B cell (primary cell): ENCODE measurements around the gene MIAT. TPM values are rescaled to one million over a fixed set of nuclear protein-coding genes. Genes with fewer than 3 reads are reported as not detected.
A peak's percentile ranks its signal among the peaks of the same experiment; 100 is the strongest.

ENCODE experiments used
- ATAC-seq: fragments of 200-7000 bp; cut with Tn5 transposase; one replicate; pipeline ENCODE4 v1.10.0; 2021; ENCODE audit warnings: low read depth, mild to moderate bottlenecking, moderate number of reproducible peaks, moderate library complexity
- CTCF ChIA-PET: fragments of 350-600 bp; sonication (Branson Sonifier 250); formaldehyde crosslinking; loops from one replicate; lab custom pipeline; 2021; ENCODE audit warnings: antibody characterized with exemption, inconsistent platforms; lab: Charles Lee
- POLR2A ChIA-PET: fragments of 350-600 bp; sonication (Branson Sonifier 250); formaldehyde crosslinking; loops from one replicate; lab custom pipeline; 2021; ENCODE audit warnings: antibody characterized with exemption; lab: Charles Lee
- DNase-seq: peaks from one replicate; pipeline ENCODE4 v3.0.0; 2013
- H2AFZ ChIP-seq: 2 replicates; pipeline ENCODE4 v1.6.1; 2012; ENCODE audit warnings: mild to moderate bottlenecking, low read depth, low read length; ENCODE audit not compliant: insufficient read depth, poor library complexity, severe bottlenecking
- H3K27ac ChIP-seq, 2 donors: 1 replicate in 1 of 2; 2 replicates in 1 of 2; pipeline ENCODE4 v1.5.1; 2012 to 2013; ENCODE audit warnings: low read length in 2 of 2, mild to moderate bottlenecking in 2 of 2, moderate library complexity in 1 of 2
- H3K27me3 ChIP-seq, 4 experiments: fragments of 200-600 bp in 1 of 4; sonication (generic) in 1 of 4; replicated peaks in 1 of 4; 1 replicate in 2 of 4; 2 replicates in 2 of 4; pipeline versions ENCODE4 v1.6.1 to v1.7.0; 2013 to 2016; ENCODE audit warnings: low read length in 3 of 4, mild to moderate bottlenecking in 2 of 4, mixed read lengths in 1 of 4, moderate library complexity in 1 of 4; ENCODE audit not compliant: insufficient read depth in 4 of 4, control insufficient read depth in 3 of 4; ENCODE audit errors: control extremely low read depth in 1 of 4
- H3K36me3 ChIP-seq, 2 experiments: replicated peaks in 1 of 2; 1 replicate in 1 of 2; 2 replicates in 1 of 2; pipeline versions ENCODE4 v1.6.1 to v1.7.1; 2013; ENCODE audit warnings: low read length in 1 of 2; ENCODE audit not compliant: insufficient read depth in 2 of 2, control insufficient read depth in 1 of 2; ENCODE audit errors: control extremely low read depth in 1 of 2, extremely low read depth in 1 of 2
- H3K4me1 ChIP-seq, 2 donors: fragments of 200-600 bp in 1 of 2; sonication (generic) in 1 of 2; 1 replicate in 1 of 2; 2 replicates in 1 of 2; pipeline versions ENCODE4 v1.5.1 to v1.6.1; 2013 to 2017; ENCODE audit warnings: low read length in 2 of 2; ENCODE audit not compliant: control insufficient read depth in 2 of 2, insufficient read depth in 2 of 2
- H3K4me2 ChIP-seq: replicated peaks from 2 replicates; pipeline ENCODE3; 2012; ENCODE audit warnings: mild to moderate bottlenecking, low read depth, low read length; ENCODE audit not compliant: poor library complexity, severe bottlenecking
- H3K4me3 ChIP-seq, 5 experiments: fragments of 200-600 bp in 1 of 5; sonication (generic) in 1 of 5; 1 replicate in 3 of 5; 2 replicates in 2 of 5; pipeline versions ENCODE4 v1.5.1 to v1.7.0; 2011 to 2016; ENCODE audit warnings: low read length in 4 of 5, mild to moderate bottlenecking in 4 of 5, low read depth in 2 of 5, control low read depth in 1 of 5, moderate library complexity in 1 of 5; ENCODE audit not compliant: insufficient read depth in 1 of 5; ENCODE audit errors: control extremely low read depth in 1 of 5, extremely low read depth in 1 of 5
- H3K79me2 ChIP-seq: fragments of 200-600 bp; sonication (generic); one replicate; pipeline ENCODE4 v1.6.0; 2016; ENCODE audit warnings: low read length; ENCODE audit not compliant: control insufficient read depth, insufficient read depth
- H3K9ac ChIP-seq: fragments of 200-600 bp; sonication (generic); 2 replicates; pipeline ENCODE4 v1.6.1; 2017; ENCODE audit warnings: mild to moderate bottlenecking, low read length, moderate library complexity
- H3K9me3 ChIP-seq, 3 donors: one replicate each; pipeline versions ENCODE4 v1.6.1 to v1.7.1; 2013; ENCODE audit warnings: low read length in 2 of 3; ENCODE audit not compliant: control insufficient read depth in 2 of 3, insufficient read depth in 1 of 3; ENCODE audit errors: control extremely low read depth in 1 of 3
- H4K20me1 ChIP-seq: 2 replicates; pipeline ENCODE4 v1.6.0; 2012; ENCODE audit warnings: mild to moderate bottlenecking, low read length; ENCODE audit not compliant: insufficient read depth, control insufficient read depth, poor library complexity, severe bottlenecking
- H3K27ac Mint-ChIP-seq: one replicate; pipeline ENCODE4 v1.8.0; 2021; ENCODE audit warnings: mixed read lengths
- H3K27me3 Mint-ChIP-seq: one replicate; pipeline ENCODE4 v1.8.0; 2021; ENCODE audit warnings: mixed read lengths
- H3K4me1 Mint-ChIP-seq: one replicate; pipeline ENCODE4 v1.8.0; 2021; ENCODE audit warnings: mixed read lengths
- H3K4me3 Mint-ChIP-seq: one replicate; pipeline ENCODE4 v1.8.0; 2021; ENCODE audit warnings: mixed read lengths
- H3K9me3 Mint-ChIP-seq: one replicate; pipeline ENCODE4 v1.8.0; 2022; ENCODE audit warnings: mixed read lengths; ENCODE audit not compliant: insufficient read depth
- CTCF ChIP-seq: fragments of 200-600 bp; IDR thresholded peaks from one replicate; pipeline ENCODE4 v1.8.0; 2022; ENCODE audit warnings: antibody characterized with exemption, mild to moderate bottlenecking
- EZH2 ChIP-seq: IDR thresholded peaks from 2 replicates; pipeline ENCODE4 v1.6.1; 2012; ENCODE audit warnings: borderline replicate concordance, low read depth, mild to moderate bottlenecking, moderate library complexity, low read length; ENCODE audit not compliant: insufficient read depth, poor library complexity, severe bottlenecking
- WGBS: methylation state at CpG from one replicate; pipeline ENCODE4 v1.1.5; 2013; ENCODE audit warnings: missing lambda C conversion rate; ENCODE audit not compliant: insufficient coverage; 5-methylcytosine and 5-hydroxymethylcytosine counted together
- intact Hi-C: fragments of 100-400 bp; cut with micrococcal nuclease; formaldehyde crosslinking; loops from one replicate; pipeline ENCODE4 v1.10.0; 2022
- polyA plus RNA-seq: library from polyadenylated mRNA; depleted of rRNA; stranded (reverse); fragments of >200 nt; gene quantifications from 2 replicates; pipeline ENCODE4 v1.2.3, GENCODE V29; 2012
- total RNA-seq, 2 donors: library from RNA; stranded (reverse); fragments of 120-200 nt in 1 of 2; gene quantifications; 1 replicate in 1 of 2; 2 replicates in 1 of 2; pipeline versions ENCODE4 v1.2.3 to v1.2.4, GENCODE V29; 2013 to 2022

The MIAT gene
- total and polyA plus RNA-seq, 2 donors (not counting 1 experiment from before 2014, with no cell fraction given) = 14.8 to 18.4 TPM

GRCh38 chr22:26679003-26679629, 21.7 kb downstream of the MIAT start:
- Histone ChIP-seq H3K36me3 (peaks cover 11 to 38% of the 10 kb centered on the region in 2 experiments), H3K9me3 (peaks cover 0 to 2% (median 0%) of the 10 kb centered on the region in 3 donors), H3K4me3 (no peak overlapping the region), H3K27ac (no peak overlapping the region), H3K27me3 (no peaks in the 10 kb centered on the region), H3K9ac (no peak overlapping the region), H2AFZ (no peak overlapping the region), H4K20me1 (peaks cover 88% of the 10 kb centered on the region), H3K79me2 (peaks cover 97% of the 10 kb centered on the region), H3K4me1 (peaks cover 25 to 40% of the 10 kb centered on the region in 2 donors), H3K4me2 (peak overlapping the region; percentile 5)
- Mint-ChIP-seq H3K9me3 (no peaks in the 10 kb centered on the region), H3K27ac (peak overlapping the region; percentile 72), H3K4me3 (no peak overlapping the region), H3K4me1 (peaks cover 48% of the 10 kb centered on the region), H3K27me3 (no peaks in the 10 kb centered on the region)
- ChIA-PET CTCF (interaction anchor here (0.6 to 4.1 kb wide), 10 partner anchors 10 to 1331 kb away, joined by 3 to 15 read pairs (median 3); partner anchors contain the start of gene SRRD), POLR2A (no interaction called here)
- TF ChIP-seq EZH2 (no peak), CTCF (peak; percentile 90)
- 59% methylated on average over 9 of the region's 9 CpGs for WGBS
- intact Hi-C loops = loop anchor here (5.0 kb wide), 1 partner anchor 1328 kb away; no protein-coding TSS in a partner anchor
- ATAC-seq = peak; percentile 87
- DNase-seq = peak; percentile 73

DNA sequence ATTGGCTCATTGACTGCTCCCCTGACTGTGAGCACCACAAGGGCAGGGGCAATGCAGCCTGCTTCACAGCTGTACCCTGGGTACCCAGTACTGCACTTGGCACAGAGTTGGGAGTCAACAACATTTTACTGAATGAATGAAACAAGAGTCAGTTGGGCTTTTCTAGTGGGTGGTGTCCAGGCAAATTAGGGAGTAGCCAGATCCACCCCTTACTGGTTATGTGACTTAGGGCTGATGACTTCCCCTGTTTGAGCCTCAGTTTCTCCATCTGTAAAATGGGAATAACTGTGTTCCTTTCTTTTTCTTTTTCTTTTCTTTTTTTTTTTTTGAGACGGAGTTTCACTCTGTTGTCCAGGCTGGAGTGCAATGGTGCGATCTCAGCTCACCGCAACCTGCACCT, 23.1 kb downstream of the MIAT start:
- ChIA-PET CTCF (no interaction called here), POLR2A (no interaction called here)
- Mint-ChIP-seq H3K4me3 (no peak overlapping the region), H3K9me3 (no peaks in the 10 kb centered on the region), H3K4me1 (peaks cover 34% of the 10 kb centered on the region), H3K27me3 (no peaks in the 10 kb centered on the region), H3K27ac (no peak overlapping the region)
- DNase-seq (no peak), ATAC-seq (no peak)
- no peak overlapping the region for H3K4me3 ChIP-seq
- WGBS = 93% methylated on average over 3 of the region's 3 CpGs
- H3K9me3 ChIP-seq = peaks cover 0 to 2% (median 0%) of the 10 kb centered on the region in 3 donors
- H3K27ac ChIP-seq = no peak overlapping the region
- peaks cover 97% of the 10 kb centered on the region for H3K79me2 ChIP-seq
- H3K4me2 ChIP-seq = no peak overlapping the region
- H4K20me1 ChIP-seq = peaks cover 92% of the 10 kb centered on the region
- H3K27me3 ChIP-seq = no peaks in the 10 kb centered on the region
- H3K36me3 ChIP-seq = peaks cover 12 to 39% of the 10 kb centered on the region in 2 experiments
- H3K4me1 ChIP-seq = peaks cover 11 to 27% of the 10 kb centered on the region in 2 donors
- intact Hi-C loops = no loop called here
- TF ChIP-seq CTCF (no peak), EZH2 (no peak)
- H3K9ac ChIP-seq = no peak overlapping the region
- H2AFZ ChIP-seq = no peak overlapping the region
